NB4 (cell line): ENCODE data around the gene CRELD2.
A peak's percentile ranks its signal among the peaks of the same experiment; 100 is the strongest.

Source experiments
- DNase-seq: peaks from one replicate; pipeline ENCODE4 v3.0.0; 2010; ENCODE audit warnings: low read depth
- H3K4me3 ChIP-seq: one replicate; pipeline ENCODE4 v1.5.1; 2011; ENCODE audit warnings: mild to moderate bottlenecking, low read depth, low read length, moderate library complexity
- MYC ChIP-seq: IDR thresholded peaks from 2 replicates; pipeline ENCODE4 v1.6.1; 2011; ENCODE audit warnings: low read depth, low read length
- POLR2A ChIP-seq: IDR thresholded peaks from 2 replicates; pipeline ENCODE4 v1.6.1; 2011; ENCODE audit warnings: mild to moderate bottlenecking; ENCODE audit not compliant: insufficient read length; ENCODE audit errors: extremely low read depth
- TF ChIP-seq, protein P1 (sequence below): IDR thresholded peaks from 2 replicates; pipeline ENCODE4 v1.6.1; 2011; ENCODE audit warnings: low read depth, low read length
- TF ChIP-seq, protein P2 (sequence below): IDR thresholded peaks from one replicate; pipeline ENCODE4 v1.5.1; 2012; ENCODE audit warnings: low read depth, low read length

The CRELD2 gene

DNA sequence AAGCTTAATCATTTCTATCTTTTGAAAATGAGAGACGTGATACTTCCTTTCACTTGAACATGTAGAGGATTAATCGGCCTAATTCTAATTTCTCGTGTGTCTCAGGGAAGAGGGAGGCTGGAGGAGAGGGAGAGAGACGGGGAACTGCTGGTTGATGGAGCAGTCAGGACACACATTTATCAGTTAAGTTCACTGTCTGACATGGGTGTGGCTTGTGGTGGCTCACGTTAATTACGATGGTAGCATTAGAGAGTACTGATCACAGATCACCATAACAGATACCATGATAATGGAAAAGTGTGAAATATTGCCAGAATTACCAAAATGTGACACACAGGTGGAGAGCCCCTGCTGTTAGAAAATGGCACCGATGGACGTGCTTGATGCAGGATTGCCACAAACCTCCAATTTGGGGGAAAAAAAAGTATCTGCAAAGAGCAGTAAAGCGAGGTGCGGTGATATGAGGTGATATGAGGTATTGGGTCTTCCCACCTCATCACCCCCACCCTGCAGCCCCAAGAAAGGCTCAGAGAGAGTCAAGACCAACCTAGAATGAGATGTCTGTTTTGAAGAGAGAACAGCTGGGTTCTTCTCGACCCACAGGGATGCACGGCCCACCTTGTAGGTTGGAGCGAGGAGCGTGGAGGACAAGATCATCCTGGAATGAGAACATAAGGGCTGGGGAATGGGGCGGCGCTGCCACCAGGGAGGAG is 45.0 kb upstream of the CRELD2 start:
- TF ChIP-seq, protein P1, sequence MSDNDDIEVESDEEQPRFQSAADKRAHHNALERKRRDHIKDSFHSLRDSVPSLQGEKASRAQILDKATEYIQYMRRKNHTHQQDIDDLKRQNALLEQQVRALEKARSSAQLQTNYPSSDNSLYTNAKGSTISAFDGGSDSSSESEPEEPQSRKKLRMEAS: no peak
- TF ChIP-seq, protein P2, sequence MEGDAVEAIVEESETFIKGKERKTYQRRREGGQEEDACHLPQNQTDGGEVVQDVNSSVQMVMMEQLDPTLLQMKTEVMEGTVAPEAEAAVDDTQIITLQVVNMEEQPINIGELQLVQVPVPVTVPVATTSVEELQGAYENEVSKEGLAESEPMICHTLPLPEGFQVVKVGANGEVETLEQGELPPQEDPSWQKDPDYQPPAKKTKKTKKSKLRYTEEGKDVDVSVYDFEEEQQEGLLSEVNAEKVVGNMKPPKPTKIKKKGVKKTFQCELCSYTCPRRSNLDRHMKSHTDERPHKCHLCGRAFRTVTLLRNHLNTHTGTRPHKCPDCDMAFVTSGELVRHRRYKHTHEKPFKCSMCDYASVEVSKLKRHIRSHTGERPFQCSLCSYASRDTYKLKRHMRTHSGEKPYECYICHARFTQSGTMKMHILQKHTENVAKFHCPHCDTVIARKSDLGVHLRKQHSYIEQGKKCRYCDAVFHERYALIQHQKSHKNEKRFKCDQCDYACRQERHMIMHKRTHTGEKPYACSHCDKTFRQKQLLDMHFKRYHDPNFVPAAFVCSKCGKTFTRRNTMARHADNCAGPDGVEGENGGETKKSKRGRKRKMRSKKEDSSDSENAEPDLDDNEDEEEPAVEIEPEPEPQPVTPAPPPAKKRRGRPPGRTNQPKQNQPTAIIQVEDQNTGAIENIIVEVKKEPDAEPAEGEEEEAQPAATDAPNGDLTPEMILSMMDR: no peak
- TF ChIP-seq POLR2A: no peak
- TF ChIP-seq MYC: no peak
- no peak for DNase-seq
- no peak overlapping the region for H3K4me3 ChIP-seq

DNA sequence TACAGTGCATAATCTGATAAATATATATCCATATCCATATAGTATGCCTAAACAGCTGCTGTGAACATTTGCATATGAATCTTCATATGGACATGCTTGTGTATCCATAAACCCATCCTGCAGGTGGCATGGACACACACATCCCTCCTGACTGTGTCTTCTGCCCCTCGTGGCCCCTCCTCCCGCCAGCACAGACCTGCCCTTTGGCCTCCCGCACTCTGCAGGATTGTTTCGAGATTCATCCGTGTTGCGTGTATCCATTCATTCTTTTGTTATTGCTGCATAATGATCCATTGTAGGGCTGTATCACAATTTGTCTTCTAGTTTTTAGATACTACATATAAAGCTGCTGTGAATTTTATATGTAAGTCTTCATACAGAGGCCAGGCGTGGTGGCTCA is 40.8 kb upstream of the CRELD2 start:
- no peak overlapping the region for H3K4me3 ChIP-seq
- TF ChIP-seq POLR2A (no peak), MYC (no peak)
- TF ChIP-seq, protein P2: no peak
- TF ChIP-seq, protein P1: no peak
- no peak for DNase-seq

DNA sequence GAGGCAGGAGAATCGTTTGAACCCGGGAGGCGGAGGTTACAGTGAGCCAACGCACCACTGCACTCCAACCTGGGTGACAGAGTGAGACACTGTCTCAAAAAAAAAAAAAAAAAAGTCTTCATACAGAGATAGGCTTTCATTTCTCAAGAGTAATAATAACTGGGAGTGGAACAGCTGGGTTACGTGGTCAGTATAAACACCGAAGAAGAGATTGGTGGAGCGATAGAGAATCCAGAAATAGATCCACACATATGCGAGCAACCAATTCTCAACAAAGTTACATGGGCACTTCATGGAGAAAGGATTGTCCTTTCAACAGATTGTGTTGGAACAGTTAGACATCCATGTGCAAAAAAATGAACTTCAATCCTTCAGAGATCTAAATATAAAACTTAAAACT is 40.2 kb upstream of the CRELD2 start:
- no peak overlapping the region for H3K4me3 ChIP-seq
- TF ChIP-seq MYC (no peak), POLR2A (no peak)
- TF ChIP-seq, protein P1: no peak
- TF ChIP-seq, protein P2: no peak
- no peak for DNase-seq

DNA sequence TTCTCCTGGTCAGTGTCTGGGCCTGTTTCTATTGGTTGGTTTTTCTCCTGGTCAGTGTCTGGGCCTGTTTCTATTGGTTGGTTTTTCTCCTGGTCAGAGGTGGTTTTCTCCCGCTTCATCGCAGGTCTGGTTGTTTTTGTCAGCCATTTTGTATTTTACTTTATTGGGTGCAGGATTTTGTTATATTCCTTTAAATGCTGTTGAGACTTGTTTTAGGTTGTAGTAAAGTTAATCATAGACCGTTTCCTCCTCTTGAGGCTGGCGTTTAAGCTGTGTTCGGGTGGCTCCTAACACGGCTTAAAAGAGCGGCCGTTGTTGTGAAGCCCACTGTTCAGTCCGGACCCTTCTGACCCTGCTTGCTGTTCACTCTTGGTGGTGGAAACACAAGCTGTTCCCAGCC is 38.6 kb upstream of the CRELD2 start:
- H3K4me3 ChIP-seq: no peak overlapping the region
- no peak for DNase-seq
- TF ChIP-seq, protein P2: no peak
- TF ChIP-seq, protein P1: no peak
- TF ChIP-seq POLR2A (no peak), MYC (no peak)

DNA sequence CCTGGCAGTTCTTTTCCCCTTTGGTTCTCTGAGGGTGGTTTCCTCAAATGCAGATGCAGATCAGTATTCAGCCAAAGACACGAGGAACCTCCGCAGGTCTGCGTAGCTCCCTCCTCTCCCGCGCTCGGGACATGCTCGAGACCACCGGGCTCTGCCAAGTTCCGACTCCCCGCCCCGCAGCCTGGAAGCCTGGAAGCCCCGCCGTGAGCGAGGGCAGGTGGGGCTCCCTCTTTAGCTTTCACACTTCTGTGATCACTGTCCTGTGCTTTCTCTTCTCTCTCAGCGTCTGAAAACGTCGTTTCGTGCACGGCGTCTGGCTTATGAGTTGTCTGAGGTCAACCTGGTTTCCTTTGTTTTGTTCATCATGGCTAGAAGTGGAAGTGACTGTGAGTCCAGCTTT is 38.2 kb upstream of the CRELD2 start:
- peak; percentile 53 for DNase-seq
- H3K4me3 ChIP-seq: no peak overlapping the region

More for the DNA sequence above, 38.2 kb upstream of the CRELD2 start:
- TF ChIP-seq, protein P2: no peak
- TF ChIP-seq, protein P1: no peak
- TF ChIP-seq POLR2A (no peak), MYC (no peak)
